GM18858 (cell line): Measurements from ENCODE around the gene GRK5.
A peak's percentile ranks its signal among the peaks of the same experiment; 100 is the strongest.
"Not testable (repeated sequence)": the region's sequence is repeated elsewhere in the genome, so short reads cannot be mapped to it uniquely, and the experiment has no call there.

Source experiments
- ATAC-seq: cut with Tn5 transposase; IDR thresholded peaks from one replicate; pipeline ENCODE4 v1.9.1; 2021; ENCODE audit not compliant: unreplicated experiment

GRK5 gene

DNA sequence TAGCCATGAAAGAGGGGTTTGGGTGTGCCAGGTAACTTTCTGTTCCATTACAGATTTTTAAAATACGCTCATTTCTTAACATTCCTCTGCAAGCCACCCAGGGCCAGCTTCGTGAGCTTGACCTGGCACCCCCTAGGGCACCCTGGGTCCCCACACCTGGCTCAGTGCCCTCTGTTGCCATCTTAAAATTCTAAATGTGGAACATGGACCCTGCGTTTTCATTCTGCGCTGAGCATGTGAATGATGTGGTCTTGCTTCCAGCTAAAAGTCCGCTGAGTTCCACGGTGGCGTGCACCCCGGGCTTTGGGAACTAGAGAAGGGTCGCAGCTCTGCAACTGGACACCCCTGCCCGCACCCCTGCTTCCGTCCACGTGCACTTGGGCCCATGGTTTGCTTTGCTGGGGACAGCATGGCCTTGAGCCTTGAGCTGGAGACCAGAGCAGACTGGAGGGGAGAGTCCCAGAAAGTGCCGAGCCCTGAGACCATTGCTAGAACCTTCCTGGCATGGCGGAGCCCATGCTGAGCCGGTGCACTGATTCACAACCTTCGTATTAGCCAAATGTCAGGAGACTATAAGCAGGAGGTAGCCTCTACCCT lies 244.0 kb downstream of the GRK5 start:
- ATAC-seq: no peak

DNA sequence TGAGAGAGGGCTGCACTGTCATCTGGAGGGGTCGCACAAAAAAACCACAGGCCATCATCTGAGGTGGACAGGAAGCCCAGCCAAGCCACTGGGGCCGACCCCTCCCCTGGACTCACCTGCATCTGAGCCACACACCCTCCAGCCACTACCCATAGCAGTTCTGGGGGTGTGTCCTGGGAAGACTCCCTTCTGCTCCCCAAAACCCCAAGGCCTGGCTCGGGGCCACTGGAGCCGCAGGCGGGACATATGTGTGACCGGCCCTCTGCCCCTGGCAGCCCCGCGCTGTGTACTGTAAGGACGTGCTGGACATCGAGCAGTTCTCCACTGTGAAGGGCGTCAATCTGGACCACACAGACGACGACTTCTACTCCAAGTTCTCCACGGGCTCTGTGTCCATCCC lies 245.0 kb downstream of the GRK5 start:
- ATAC-seq: no peak

DNA sequence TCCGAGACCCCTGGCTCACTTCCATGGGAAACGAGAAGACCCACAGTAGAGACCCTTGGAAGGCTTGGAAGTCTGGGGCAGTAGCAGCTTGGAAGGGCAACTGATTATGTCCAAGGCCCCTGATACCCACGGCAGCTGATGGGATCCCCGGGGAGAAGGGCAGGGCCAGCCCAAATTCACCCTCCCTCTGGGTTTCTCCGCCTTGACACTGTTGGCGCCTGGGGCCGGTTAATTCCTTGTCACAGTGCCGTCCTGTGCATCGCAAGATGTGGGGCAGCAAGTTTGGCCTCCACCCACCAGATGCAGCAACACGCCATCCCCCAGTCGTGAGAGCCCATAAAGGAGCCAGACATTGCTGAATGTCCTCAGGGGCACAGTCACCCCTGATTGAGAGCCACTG lies 245.9 kb downstream of the GRK5 start:
- ATAC-seq: no peak

DNA sequence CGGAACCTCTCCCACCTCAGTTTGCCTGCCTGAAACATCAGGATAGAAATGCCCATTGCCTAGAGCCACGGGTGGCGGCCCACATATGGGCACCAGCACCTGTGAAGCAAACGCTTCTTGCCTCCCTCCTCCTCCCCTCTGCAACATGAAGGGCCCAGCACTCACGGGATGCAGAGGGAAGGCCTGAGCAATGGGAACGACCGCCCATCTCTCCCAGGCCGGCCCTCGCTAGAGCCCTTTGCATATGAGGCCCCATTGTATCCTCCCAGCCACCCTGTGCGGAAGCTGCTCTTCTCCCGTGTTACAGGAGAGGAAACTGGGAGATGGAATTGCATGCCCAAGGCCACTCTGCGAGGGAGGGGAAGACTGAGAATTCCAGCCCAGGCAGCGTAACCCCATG lies 246.9 kb downstream of the GRK5 start:
- no peak for ATAC-seq

DNA sequence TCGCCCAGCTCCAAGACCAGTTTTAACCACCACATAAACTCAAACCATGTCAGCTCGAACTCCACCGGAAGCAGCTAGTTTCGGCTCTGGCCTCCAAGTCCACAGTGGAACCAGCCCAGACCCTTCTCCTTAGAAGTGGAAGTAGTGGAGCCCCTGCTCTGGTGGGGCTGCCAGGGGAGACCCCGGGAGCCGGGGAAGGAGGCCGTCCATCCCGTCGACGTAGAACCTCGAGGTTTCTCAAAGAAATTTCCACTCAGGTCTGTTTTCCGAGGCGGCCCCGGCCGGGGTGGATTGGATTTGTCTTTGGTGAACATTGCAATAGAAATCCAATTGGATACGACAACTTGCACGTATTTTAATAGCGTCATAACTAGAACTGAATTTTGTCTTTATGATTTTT lies 247.6 kb downstream of the GRK5 start:
- ATAC-seq: no peak

DNA sequence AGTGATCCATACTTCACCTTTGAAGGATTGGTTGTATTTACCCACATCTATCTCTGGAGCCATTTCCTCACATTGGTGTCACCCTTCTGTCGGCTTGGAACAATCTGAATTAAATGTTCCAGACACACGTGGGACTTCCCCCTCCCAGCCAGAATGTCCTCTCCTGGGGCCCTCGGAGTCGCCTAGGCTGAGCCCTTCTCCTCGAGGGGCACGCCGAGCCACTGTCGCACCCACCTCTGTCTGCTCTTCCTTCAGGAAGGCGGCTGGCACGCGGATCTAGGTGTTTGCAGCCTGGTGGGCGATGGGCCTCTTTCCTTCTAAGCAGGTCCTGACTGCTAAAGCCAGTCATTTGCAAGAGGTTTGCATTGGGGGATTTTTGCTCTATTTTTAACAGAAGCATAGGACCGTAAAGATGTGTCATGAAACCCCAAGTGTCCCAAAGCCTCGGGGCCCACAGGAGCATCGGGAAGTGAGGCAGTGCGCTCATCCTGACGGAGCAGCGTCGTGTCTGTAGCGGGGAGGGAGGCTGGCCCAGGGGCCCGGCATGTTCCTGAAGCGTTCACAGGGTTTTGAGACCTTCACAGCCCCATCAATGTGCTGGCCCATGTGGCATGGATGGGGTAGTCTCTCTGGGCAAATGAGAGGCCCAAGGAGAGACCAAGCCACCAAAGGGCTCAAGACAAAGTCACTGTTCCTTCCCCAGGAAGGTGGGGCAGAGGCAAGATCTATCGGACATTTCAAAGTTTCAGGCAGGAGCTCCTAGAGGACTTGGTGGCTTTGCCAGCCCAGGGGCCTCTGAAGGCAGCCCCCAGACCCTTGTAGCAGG lies 248.5 kb downstream of the GRK5 start:
- ATAC-seq: peak; percentile 44

DNA sequence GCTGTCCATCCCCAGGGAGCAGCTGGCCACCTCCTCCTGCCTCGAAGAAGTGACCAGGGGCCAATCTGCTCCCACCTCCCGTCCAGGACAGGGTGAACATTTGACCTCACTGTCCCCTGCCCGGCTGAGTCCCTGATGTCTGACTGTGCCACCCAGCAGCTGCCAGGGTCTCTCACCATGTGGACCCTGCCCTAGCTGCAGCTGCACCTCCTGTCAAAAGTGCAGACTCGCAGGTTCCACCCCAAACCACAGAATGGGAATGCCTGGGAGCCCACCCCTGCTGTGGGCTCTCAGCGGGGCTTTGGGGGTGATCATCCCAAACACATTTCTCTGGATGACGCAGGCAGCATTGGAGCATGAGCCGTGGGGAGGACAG lies 249.1 kb downstream of the GRK5 start:
- ATAC-seq: no peak

DNA sequence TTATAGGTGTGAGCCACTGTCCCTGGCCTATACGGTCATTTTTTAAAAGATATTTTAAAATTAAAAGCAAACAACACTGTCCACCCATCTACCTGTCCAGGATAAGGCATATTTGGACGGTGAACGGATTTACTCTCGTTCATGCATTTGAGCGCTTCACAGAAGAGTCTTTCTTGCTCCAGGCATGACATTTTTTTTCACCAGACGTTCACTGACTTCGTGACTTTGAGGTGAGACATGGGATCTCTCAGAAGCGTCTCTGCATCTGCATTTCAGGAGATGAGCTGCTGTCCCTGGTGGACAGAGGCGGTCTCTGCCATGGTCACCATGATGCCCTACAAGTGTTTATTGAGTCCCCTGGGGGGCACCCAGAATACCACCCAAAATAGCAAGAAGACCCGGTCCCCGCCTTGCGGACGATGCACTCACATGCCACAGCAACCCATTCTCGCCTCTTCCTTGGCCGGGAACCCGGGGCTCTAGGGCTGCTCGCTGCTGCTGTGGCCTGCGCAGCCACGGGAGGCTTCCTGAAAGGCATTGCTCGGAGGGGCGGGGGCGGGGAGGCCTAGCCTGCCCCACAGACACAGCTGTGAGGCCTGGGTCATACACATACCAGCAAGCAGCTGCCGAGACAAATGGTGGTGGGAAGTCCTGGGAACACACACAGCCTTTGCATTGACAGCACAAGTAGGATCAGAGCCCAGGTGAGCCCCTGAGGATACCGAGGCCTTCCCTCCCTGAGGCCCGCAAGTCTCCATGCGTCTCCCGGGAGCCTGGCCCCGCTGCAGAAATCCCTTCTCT lies 250.8 kb downstream of the GRK5 start:
- no peak for ATAC-seq

DNA sequence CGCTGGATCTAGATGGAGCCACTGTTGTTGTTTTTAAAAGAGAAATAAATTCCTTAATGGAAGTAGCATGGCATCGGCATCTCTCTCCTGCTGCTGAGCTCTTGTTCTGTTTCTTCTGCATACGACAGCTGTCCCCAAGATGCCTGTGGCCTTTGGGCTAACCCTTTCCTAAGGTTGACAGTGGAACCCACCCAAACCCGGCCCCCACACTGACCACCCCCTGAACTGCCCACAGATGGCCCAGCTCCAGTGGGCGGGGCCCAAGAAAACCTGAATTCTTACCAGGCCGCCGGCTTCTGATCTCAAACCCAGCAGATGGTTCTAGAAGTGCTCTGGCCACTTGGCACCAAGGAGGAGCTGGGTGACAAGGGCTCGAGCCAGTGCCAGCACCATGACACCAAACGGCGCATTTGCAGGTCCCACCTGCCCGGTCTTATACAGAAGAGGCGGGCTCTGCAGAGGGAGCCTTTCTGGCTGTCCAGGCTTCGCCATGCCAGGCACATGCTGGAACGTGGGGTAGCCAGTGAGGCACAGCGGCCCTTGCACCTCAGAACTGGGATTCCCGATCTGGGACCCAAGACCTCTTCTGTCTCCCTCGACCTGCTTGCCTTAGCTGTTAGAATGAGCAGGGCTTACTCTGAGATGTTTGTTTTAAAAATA lies 252.4 kb downstream of the GRK5 start:
- no peak for ATAC-seq

DNA sequence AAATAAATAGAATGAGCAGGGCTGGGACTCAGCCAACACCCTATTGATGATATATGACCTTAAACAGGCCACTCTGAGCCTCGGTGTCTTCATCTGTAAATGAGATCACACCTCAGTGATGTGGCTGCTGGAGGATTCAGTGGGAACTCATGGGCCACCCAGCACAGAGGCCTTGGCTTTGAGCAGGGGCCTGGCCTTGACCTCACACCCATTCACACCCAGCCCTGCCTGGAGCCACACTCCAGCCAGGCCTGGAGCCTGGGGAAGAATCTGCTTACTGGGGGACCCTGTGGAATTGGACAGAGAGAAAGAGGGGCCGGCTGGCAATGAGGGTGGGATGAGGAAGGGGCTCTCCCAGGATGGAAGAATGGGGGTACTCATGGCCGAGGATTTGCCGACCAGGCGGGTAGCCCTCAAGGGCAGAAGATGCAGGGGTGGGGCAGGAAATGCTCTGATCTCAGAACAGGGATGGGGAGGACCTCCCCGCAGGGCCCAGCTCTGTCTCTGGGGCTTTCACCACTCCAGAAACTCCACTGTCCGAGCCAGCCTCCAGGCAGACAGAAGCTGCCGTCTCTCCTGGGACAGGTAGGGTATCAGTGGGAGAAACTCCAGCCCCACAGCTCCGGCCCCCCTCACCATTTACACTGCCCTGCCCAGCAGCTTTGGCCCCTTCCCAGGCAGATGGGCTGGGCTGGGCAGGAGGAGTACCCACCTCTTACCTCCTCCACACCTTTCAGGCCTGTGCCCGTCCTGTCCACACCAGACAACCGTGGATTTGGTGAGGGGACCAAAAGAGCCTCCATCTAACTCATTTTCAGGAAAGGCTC lies 253.2 kb downstream of the GRK5 start:
- ATAC-seq: no peak

DNA sequence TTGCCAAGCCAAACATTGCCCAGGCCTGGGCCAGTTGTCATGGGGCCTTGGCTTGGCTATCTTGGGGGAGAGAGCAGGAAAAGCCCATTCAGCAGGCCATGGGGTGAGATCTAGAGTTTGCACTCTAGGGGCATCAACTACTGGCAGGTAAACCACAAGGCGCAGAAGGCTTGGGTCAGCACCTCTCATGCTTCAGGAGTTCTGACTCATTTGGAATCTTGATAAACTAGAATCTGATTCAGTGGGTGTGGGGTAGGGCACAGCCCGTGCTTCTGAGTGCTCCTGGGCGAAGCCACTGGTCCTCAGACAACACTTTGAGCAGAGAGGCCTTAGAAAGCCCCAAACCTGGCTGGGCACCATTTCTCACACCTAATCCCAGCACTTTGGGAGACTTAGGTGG lies 254.0 kb downstream of the GRK5 start:
- peak; percentile 65 for ATAC-seq

DNA sequence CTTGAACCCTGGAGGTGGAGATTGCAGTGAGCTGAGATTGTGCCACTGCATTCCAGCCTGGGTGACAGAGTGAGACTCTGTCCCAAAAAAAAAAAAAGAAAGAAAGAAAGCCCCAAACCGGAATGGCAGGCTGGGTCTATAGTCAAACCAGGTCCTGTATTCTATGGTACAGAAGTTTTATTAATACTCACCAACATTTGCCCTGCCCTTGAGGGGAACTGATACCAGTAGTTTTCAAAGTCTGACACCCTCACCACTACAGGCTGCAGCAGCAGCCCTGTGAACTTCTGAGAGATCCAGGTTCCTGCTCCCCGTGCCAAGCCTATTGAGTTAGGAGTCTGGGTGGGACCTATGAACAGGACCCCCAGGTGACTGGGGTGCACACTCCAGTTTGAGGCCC lies 254.6 kb downstream of the GRK5 start:
- peak; percentile 77 for ATAC-seq

DNA sequence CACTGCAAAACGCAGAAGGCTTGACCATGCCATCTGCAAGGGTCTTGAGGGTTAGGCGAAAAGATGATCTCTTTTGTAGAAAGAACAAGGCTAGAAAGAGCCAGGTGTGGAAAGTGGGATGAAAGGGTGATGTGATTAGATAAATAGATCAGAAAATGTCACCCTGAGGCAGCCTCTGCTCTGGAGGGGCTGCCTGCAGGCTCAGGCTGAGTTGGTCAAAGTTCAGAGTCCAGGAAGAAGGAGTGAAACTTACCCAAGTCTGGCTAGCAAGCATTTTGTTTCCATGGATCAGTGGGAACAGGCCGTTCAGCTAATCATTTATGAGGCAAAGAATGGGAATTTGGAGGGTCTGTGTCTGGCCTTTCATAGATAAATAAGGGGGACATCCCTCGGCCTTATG lies 255.4 kb downstream of the GRK5 start:
- no peak for ATAC-seq

DNA sequence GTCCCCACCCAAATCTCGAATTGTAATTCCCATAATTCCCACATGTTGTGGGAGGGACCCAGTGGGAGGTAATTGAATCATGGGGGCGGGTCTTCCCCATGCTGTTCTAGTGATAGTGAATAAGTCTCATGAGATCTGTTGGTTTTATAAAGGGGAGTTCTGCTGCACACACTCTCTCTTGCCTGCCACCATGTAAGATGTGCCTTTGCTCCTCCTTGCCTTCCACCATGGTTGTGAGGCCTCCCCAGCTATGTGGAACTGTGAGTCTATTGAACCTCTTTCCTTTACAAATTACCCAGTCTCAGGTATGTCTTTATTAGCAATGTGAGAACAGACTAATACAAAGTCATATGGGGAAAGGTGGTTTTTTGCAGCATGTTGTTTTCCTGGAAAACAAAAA lies 255.8 kb downstream of the GRK5 start:
- not testable (repeated sequence) for ATAC-seq

DNA sequence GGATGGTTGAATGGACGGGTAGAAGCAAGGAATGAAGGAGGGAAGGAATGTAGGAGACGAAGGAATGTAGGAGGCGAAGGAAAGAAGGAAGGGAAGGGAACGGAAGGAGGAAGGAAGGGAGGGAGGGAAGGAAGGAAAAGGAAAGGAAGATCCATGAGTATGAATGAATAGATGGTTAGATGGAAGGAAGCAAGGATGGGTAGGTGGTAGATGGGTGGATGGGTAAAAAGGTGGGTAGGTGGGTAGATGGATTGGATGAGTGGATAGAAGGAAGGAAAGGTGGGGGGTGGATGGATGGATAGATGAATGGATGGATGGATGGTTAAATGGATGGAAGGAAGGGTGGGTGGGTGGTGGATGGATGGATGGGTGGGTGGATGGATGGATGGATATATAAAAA lies 257.7 kb downstream of the GRK5 start:
- no peak for ATAC-seq

DNA sequence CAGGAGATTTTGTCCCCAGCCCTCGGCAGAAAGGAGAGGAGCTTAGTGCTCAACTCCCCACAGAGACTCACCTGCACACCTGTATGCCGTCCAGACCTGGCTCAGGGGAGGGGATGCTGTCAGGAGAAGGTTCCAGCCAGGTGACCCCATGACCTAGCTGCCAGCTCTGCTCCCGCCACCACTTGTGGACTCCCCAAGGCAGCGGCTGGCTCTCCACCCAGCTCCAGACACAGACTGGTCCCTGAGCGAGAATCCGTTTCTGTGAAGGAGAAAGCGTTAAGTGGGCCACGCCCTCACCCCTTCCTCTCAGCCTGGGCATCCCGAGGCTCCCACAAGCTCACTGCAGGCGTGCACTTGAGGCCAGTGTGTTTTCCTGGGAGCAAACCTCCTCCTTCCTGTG lies 258.7 kb downstream of the GRK5 start:
- no peak for ATAC-seq

DNA sequence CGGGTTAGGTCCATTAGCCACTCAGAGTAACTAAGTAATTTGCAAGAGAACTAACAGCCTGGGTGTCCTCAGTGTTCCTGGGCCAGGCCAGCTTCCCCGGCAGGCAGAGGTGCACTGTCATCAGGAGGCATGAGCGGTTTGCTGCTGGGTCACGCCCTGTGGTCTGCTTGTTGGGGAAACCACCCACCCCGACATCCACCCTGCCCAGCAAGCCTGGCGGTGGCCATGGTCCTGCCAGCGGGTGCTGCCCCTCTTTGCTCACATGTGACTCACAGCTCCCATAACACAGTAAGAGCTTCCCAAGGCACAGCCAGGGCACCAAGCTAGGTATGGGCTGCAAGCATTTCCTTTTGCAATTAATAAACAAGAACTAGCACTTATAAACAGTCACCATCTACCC lies 259.3 kb downstream of the GRK5 start:
- no peak for ATAC-seq

DNA sequence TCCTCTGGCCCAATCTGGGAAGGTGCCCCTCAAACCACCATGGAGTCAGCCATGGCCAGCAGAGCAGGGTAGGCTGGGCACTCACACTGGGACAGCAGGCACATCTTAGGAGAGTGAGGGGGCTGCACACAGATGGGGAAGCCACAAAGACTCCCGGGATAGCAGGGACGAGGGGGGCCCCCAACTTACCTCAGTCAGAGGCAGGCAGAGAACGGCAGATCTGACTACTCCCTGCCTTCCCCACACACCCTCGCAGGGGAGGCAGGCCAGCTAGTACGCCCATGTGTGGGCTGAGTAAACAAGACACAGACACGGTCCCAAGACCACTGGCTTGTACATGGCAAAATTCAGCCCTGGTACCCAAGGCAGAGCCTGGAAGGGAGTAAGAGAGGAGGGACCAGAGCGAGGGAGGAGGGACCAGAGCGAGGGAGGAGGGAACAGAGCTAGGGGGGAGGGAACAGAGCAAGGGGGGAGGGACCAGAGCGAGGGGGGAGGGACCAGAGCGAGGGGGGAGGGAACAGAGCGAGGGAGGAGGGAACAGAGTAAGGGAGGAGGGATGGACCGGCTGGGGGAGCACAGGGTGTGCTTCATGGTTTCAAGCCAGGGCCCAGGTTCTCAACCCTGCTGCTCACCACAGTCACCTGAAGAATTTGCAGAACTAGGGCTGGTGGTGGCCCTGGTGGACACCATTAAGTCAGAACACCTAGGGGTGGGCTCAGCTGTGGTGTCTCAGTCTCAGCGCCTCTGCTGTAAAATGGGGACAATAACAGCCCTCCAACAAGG lies 261.4 kb downstream of the GRK5 start:
- no peak for ATAC-seq

DNA sequence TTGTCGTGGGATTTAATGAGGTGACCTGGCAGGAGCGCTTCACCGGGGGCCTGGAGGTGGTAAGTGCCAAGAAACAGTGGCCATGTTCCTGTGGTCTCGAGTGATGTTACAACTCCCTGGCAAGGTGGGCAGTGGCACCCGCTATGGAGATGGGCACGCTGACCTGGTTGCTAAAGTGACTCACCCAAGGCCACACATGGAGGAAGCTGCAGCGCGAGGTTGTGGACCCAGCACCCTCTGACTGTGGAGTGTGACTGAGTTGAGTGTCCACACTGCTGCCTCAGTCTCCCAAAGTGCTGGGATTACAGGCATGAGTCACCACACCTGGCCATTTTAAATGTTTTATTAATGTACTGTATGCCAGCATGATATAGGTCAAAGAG lies 261.9 kb downstream of the GRK5 start:
- ATAC-seq: no peak

DNA sequence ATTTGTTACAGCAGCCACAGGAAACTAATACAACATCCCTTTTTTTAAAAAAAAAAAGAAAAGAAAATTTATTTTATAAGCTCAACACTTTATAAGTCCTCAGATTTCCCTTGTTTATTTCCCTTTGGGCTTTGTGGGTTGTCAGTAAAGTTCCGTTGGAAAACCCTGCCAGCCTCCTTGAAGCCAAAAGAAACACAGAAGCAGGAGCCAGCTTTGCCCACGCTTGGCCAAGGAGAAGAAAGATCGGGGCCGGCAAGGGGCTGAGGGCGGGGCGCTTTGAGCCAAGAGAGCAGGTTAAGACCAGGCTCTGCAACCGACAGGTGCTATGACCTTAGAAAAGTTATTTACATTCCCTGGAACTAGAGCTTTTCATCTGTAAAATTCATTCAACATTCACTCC lies 262.5 kb downstream of the GRK5 start:
- ATAC-seq: no peak
